ENCODE measurements around the gene CYP2S1.

CYP2S1 gene

GRCh38 chr19:41195675-41196497 lies 2.9 kb downstream of the CYP2S1 start:
- no peak for DNase-seq

GRCh38 chr19:41198559-41198958 lies 5.5 kb downstream of the CYP2S1 start:
- no peak for DNase-seq

GRCh38 chr19:41203371-41203770 lies 10.4 kb downstream of the CYP2S1 start:
- DNase-seq, result no peak

DNA sequence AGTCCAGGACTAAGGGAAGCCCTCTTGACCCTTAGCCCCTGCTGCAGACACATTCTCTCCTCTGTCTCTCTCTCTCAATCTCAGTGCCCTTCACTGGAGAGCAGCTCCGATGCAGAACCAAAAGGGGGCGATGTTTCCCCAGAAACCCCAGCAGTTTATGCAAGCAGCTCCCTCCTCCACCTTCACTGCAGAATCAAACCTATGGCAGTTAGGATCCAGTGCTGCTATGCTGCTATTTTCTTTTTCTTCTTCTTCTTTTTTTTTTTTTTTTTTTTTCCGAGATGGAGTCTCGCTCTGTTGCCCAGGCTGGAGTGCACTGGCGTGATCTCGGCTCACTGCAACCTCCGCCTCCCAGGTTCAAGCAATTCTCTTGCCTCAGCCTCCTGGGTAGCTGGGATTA lies 11.3 kb downstream of the CYP2S1 start:
- peak; percentile 77 for DNase-seq

- no peak for DNase-seq
Measured at GRCh38 chr19:41205995-41206394, 13.0 kb downstream of the CYP2S1 start.

GRCh38 chr19:41206456-41206855 lies 13.4 kb downstream of the CYP2S1 start:
- no peak for DNase-seq

GRCh38 chr19:41206926-41207750 lies 14.1 kb downstream of the CYP2S1 start:
- DNase-seq, result no peak

DNA sequence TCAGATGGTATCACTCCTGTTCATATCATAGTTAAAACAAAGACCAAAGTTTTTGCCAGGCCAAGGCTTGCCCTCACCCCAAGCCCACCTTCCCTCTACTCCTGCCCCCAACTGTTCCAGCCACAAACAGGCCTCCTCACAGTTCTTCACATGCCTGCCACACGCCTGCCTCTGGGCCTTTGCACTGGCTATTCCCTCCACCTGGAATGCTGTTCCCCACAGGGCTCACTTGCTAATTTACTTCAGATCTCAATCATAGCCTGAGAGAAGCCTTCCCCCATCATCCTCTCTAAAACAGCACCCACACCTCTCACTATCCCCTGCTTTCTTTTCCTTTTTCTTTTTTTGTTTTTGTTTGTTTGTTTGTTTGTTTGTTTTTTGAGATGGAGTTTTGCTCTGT lies 21.1 kb downstream of the CYP2S1 start:
- no peak for DNase-seq

- DNase-seq, result no peak
Measured at GRCh38 chr19:41217741-41218140, 24.7 kb downstream of the CYP2S1 start.

GRCh38 chr19:41218249-41218614 lies 25.2 kb downstream of the CYP2S1 start:
- no peak for DNase-seq

DNA sequence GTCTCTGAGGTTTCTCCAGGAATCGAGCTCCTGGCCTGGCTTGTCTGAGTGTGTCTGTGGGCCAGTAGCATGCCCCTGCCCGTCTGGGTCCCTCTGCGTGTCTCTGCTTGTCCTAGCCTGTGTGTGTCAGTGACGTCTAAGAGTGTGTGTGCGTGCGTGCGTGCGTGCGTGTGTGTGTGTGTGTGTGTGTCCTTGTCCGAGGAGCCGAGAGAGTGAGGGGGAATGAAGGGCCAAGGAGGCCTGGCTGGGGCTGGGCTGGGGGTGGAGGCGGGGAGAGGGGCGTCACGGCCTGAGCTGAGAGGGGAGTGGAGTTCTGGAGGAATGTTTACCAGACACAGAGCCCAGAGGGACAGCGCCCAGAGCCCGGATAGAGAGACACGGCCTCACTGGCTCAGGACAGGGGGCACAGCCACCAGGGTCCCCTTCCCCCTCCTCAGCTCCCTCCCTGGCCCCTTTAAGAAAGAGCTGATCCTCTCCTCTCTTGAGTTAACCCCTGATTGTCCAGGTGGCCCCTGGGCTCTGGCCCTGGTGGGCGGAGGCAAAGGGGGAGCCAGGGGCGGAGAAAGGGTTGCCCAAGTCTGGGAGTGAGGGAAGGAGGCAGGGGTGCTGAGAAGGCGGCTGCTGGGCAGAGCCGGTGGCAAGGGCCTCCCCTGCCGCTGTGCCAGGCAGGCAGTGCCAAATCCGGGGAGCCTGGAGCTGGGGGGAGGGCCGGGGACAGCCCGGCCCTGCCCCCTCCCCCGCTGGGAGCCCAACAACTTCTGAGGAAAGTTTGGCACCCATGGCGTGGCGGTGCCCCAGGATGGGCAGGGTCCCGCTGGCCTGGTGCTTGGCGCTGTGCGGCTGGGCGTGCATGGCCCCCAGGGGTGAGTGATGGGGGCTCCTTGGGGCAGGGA lies 25.8 kb downstream of the CYP2S1 start, which contains the start of gene AXL:
TSS of gene AXL (plus strand) at position 609 of the 893 bp plus-strand sequence. CDS start at position 779, 170 bp downstream.
- DNase-seq, result no peak

GRCh38 chr19:41219924-41220567 lies 27.0 kb downstream of the CYP2S1 start:
- no peak for DNase-seq

DNA sequence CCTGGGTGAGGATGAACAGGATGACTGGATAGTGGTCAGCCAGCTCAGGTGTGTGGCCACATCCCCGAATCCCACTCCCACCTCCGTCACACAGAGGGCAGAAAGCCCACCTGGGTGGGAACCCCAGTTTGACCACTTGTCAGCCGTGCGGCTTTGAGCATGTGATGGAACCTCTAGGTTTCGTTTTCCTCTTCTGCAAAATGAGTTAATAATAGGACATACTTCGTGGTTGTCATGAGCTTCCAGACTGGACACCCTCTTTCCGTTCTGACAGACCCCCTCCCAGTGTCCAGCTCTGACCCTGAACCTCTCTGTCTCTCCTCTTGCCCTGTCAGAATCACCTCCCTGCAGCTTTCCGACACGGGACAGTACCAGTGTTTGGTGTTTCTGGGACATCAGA lies 27.8 kb downstream of the CYP2S1 start:
- DNase-seq, result no peak

GRCh38 chr19:41221514-41222205 lies 28.6 kb downstream of the CYP2S1 start:
- DNase-seq, result no peak

DNA sequence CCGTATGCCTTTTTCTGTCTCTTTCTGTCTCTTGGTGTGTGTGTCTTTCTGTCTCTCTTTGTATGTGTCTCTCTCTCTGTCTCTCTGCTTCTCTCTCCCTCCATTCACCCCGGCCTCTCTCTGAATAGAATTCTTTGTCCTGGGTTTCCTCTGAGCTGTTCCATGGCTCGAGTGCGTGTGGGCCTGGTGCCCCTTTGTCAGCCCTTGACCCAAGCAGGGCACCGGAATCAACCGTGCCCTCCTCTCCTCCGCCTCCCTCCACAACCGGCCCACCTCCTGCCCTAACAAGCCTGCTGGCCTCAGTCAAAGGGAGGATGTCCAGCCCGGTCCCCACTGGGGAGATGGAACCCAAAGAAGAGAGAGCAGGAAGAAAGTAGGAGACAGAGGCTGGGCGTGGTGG lies 29.2 kb downstream of the CYP2S1 start:
- DNase-seq, result no peak

GRCh38 chr19:41223431-41224234 lies 30.6 kb downstream of the CYP2S1 start:
- DNase-seq, result no peak

DNA sequence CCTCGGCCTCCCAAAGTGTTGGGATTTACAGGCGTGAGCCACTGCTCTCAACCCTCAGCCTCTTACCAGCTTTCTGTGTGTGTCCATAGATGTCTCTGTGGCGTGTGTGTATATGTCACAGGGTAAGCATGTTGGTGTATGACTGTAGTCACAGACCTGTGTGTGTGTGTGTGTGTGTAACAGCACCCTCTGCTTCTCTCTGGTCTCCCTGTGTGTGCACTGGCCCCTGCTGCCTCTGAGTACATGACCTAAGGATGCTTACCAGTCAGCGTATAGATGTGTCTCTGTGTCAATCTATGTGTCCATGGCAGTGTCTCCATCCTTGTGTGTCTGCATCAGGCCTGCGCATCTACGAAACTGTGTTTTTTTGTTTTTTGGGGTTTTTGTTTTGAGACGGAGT lies 31.6 kb downstream of the CYP2S1 start:
- no peak for DNase-seq

DNA sequence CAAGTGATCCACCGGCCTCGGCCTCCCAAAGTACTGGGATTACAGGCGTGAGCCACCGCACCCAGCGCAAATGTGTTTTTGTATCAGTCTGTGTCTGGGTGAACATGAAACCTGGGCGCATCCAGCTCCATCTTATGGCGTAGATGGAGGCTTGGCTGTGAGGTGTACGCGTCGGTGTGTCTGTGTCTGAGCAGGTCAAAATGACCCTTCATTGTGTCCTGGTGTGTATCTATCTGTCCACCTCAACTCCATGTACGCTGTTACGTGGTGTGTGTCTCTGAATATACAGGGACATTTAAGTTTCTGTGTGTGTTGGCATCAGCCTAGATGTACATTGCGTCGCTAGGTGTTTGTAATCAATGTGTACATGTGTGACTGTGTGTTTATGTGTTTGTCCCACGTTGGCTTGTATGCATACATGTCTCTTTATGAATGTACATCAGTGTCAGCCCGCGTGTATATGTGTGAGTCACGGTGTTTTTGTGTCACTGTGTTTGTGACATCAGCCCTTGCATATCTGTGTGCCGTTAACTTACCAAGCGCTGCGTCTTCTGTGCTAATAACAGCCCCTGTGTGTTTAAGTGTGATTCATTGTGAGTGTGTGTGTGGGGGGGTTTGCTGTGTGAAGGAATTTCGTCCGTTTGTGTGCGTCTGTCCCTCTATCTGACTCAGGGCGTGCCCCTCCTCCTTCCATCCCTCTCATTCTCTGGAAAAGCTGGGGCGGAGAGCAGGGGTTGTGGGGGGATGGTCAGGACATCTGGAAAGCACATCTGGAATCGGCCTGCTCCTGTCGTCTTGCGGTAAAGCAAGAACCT lies 32.4 kb downstream of the CYP2S1 start:
- DNase-seq, result peak; percentile 42

- DNase-seq, result peak; percentile 51
Measured at GRCh38 chr19:41226053-41226873, 33.2 kb downstream of the CYP2S1 start.
